Cardiac muscle cell (in vitro differentiated cells and primary cell): ENCODE results near the gene WDFY1. TPM values are rescaled to one million over a fixed set of nuclear protein-coding genes. Genes with fewer than 3 reads are reported as not detected.
A peak's percentile ranks its signal among the peaks of the same experiment; 100 is the strongest.

ENCODE experiments used
- DNase-seq, 2 donors: peaks; one replicate each; pipeline versions ENCODE4 v3.0.0 to v3.0.0-alpha.2; 2010 to 2017; ENCODE audit warnings: low read depth in 1 of 2, low spot score in 1 of 2
- H3K27ac ChIP-seq: fragments of 200-600 bp; sonication (generic); 2 replicates; pipeline ENCODE4 v1.5.1; 2016
- H3K27me3 ChIP-seq: fragments of 200-600 bp; sonication (generic); 2 replicates; pipeline ENCODE4 v1.6.0; 2016; ENCODE audit warnings: control low read depth
- H3K36me3 ChIP-seq: fragments of 200-600 bp; sonication (generic); 2 replicates; pipeline ENCODE4 v1.5.1; 2016; ENCODE audit warnings: control low read depth
- H3K4me1 ChIP-seq: fragments of 200-600 bp; sonication (generic); 2 replicates; pipeline ENCODE4 v1.8.1; 2017; ENCODE audit warnings: low read depth, mild to moderate bottlenecking, mixed run types
- H3K4me3 ChIP-seq: fragments of 200-600 bp; sonication (generic); 2 replicates; pipeline ENCODE4 v1.5.1; 2016; ENCODE audit warnings: mild to moderate bottlenecking
- H3K9me3 ChIP-seq: fragments of 200-600 bp; sonication (generic); 2 replicates; pipeline ENCODE4 v1.5.1; 2017; ENCODE audit warnings: low read depth, mild to moderate bottlenecking, control low read depth
- CTCF ChIP-seq: IDR thresholded peaks from 2 replicates; pipeline ENCODE4 v1.5.1; 2012; ENCODE audit warnings: low read depth, mild to moderate bottlenecking, low read length
- polyA plus RNA-seq: library from polyadenylated mRNA; unstranded; fragments of >200 nt; fragmentation: Nextera tagmentation; extraction: Ambion mirVana; gene quantifications from 2 replicates; pipeline ENCODE4 v1.2.1, GENCODE V29; 2016
- total RNA-seq: library from RNA; depleted of rRNA; stranded (reverse); fragments of >200 nt; gene quantifications from 2 replicates; pipeline ENCODE4 v1.2.3, GENCODE V29; 2016

WDFY1 gene
- total and polyA plus RNA-seq, 2 experiments from 2014 or later = 20.7 to 20.8 TPM

- no peaks in the 10 kb centered on the region for H3K36me3 ChIP-seq
- no peaks in the 10 kb centered on the region for H3K9me3 ChIP-seq
- no peaks in the 10 kb centered on the region for H3K27me3 ChIP-seq
- H3K4me3 ChIP-seq = no peak overlapping the region
- H3K27ac ChIP-seq = no peak overlapping the region
- no peaks in the 10 kb centered on the region for H3K4me1 ChIP-seq
- DNase-seq = no peak
- TF ChIP-seq CTCF = no peak
Measured at GRCh38 chr2:223928113-223929006, 16.8 kb downstream of the WDFY1 start.

- Histone ChIP-seq H3K4me1 (no peaks in the 10 kb centered on the region), H3K9me3 (no peaks in the 10 kb centered on the region), H3K27ac (no peak overlapping the region), H3K4me3 (no peak overlapping the region), H3K27me3 (no peaks in the 10 kb centered on the region), H3K36me3 (no peaks in the 10 kb centered on the region)
- TF ChIP-seq CTCF = no peak
- DNase-seq = peak in 1 of 2 donors; percentile 63
Measured at GRCh38 chr2:223925106-223925505, 20.0 kb downstream of the WDFY1 start.

GRCh38 chr2:223923976-223924375, 21.2 kb downstream of the WDFY1 start:
- H3K27me3 ChIP-seq = no peaks in the 10 kb centered on the region
- H3K36me3 ChIP-seq = no peaks in the 10 kb centered on the region
- H3K4me3 ChIP-seq = no peak overlapping the region
- H3K27ac ChIP-seq = no peak overlapping the region
- no peak for DNase-seq
- no peaks in the 10 kb centered on the region for H3K4me1 ChIP-seq
- no peaks in the 10 kb centered on the region for H3K9me3 ChIP-seq
- no peak for TF ChIP-seq CTCF

GRCh38 chr2:223922308-223922707, 22.8 kb downstream of the WDFY1 start:
- no peak for TF ChIP-seq CTCF
- no peaks in the 10 kb centered on the region for H3K4me1 ChIP-seq
- H3K4me3 ChIP-seq = no peak overlapping the region
- H3K27me3 ChIP-seq = no peaks in the 10 kb centered on the region
- no peaks in the 10 kb centered on the region for H3K36me3 ChIP-seq
- H3K27ac ChIP-seq = no peak overlapping the region
- H3K9me3 ChIP-seq = no peaks in the 10 kb centered on the region
- no peak for DNase-seq

GRCh38 chr2:223921204-223921603, 23.9 kb downstream of the WDFY1 start:
- Histone ChIP-seq H3K36me3 (no peaks in the 10 kb centered on the region), H3K9me3 (no peaks in the 10 kb centered on the region), H3K4me1 (no peaks in the 10 kb centered on the region), H3K27ac (no peak overlapping the region), H3K27me3 (no peaks in the 10 kb centered on the region), H3K4me3 (no peak overlapping the region)
- no peak for TF ChIP-seq CTCF
- DNase-seq = no peak
